Smooth muscle cell (in vitro differentiated cells): Measurements from ENCODE around the gene KIAA1755. TPM values are rescaled to one million over a fixed set of nuclear protein-coding genes. Genes with fewer than 3 reads are reported as not detected.

Experiments used
- DNase-seq: peaks from one replicate; lab custom pipeline; 2025; ENCODE audit not compliant: unreplicated experiment; lab: John Stamatoyannopoulos, UW
- H2AFZ ChIP-seq: fragments of 200-600 bp; sonication (generic); 2 replicates; pipeline ENCODE4 v1.6.0; 2016; ENCODE audit warnings: antibody characterized with exemption, low read depth, mild to moderate bottlenecking
- H3F3A ChIP-seq: fragments of 200-600 bp; sonication (generic); 2 replicates; pipeline ENCODE4 v1.6.0; 2017; ENCODE audit warnings: antibody characterized with exemption, low read depth
- H3K27ac ChIP-seq: fragments of 200-600 bp; sonication (generic); 2 replicates; pipeline ENCODE4 v1.5.1; 2016; ENCODE audit warnings: low read depth, mild to moderate bottlenecking
- H3K27me3 ChIP-seq: fragments of 200-600 bp; sonication (generic); 2 replicates; pipeline ENCODE4 v1.6.1; 2016; ENCODE audit warnings: low read depth, mild to moderate bottlenecking
- H3K36me3 ChIP-seq: fragments of 200-600 bp; sonication (generic); 2 replicates; pipeline ENCODE4 v1.5.1; 2016; ENCODE audit warnings: low read depth
- H3K4me1 ChIP-seq: fragments of 200-600 bp; sonication (generic); 2 replicates; pipeline ENCODE4 v1.5.1; 2016; ENCODE audit warnings: low read depth
- H3K4me2 ChIP-seq: fragments of 200-600 bp; sonication (generic); 2 replicates; pipeline ENCODE4 v1.6.0; 2016; ENCODE audit warnings: mild to moderate bottlenecking
- H3K4me3 ChIP-seq: fragments of 200-600 bp; sonication (generic); 2 replicates; pipeline ENCODE4 v1.5.1; 2016; ENCODE audit warnings: mild to moderate bottlenecking
- H3K79me2 ChIP-seq: fragments of 200-600 bp; sonication (generic); 2 replicates; pipeline ENCODE4 v1.6.0; 2016; ENCODE audit warnings: low read depth, mild to moderate bottlenecking
- H3K9ac ChIP-seq: fragments of 200-600 bp; sonication (generic); 2 replicates; pipeline ENCODE4 v1.6.0; 2016; ENCODE audit warnings: low read depth
- H3K9me3 ChIP-seq: fragments of 200-600 bp; sonication (generic); replicated peaks from 2 replicates; pipeline ENCODE4 v1.5.1; 2016; ENCODE audit warnings: low read depth
- H4K20me1 ChIP-seq: fragments of 200-600 bp; sonication (generic); 2 replicates; pipeline ENCODE4 v1.6.0; 2016; ENCODE audit warnings: low read depth
- WGBS: methylation state at CpG from one replicate; pipeline ENCODE4 v1.1.7; 2016; ENCODE audit warnings: low lambda C conversion rate; 5-methylcytosine and 5-hydroxymethylcytosine counted together
- polyA plus RNA-seq: library from polyadenylated mRNA; unstranded; fragments of >200 nt; fragmentation: Nextera tagmentation; extraction: Ambion mirVana; gene quantifications from 2 replicates; pipeline ENCODE4 v1.2.1, GENCODE V29; 2016
- total RNA-seq: library from RNA; depleted of rRNA; stranded (reverse); fragments of >200 nt; gene quantifications from 2 replicates; pipeline ENCODE4 v1.2.3, GENCODE V29; 2014
- TF ChIP-seq, protein P1 (sequence below): fragments of 200-600 bp; sonication (generic); IDR thresholded peaks from 2 replicates; pipeline ENCODE4 v1.5.1; 2017; ENCODE audit warnings: borderline replicate concordance, mild to moderate bottlenecking, antibody characterized with exemption; ENCODE audit not compliant: insufficient read depth, poor library complexity, severe bottlenecking

The KIAA1755 gene
- total and polyA plus RNA-seq, 2 experiments from 2014 or later = 0.17 TPM; not detected in 1

DNA sequence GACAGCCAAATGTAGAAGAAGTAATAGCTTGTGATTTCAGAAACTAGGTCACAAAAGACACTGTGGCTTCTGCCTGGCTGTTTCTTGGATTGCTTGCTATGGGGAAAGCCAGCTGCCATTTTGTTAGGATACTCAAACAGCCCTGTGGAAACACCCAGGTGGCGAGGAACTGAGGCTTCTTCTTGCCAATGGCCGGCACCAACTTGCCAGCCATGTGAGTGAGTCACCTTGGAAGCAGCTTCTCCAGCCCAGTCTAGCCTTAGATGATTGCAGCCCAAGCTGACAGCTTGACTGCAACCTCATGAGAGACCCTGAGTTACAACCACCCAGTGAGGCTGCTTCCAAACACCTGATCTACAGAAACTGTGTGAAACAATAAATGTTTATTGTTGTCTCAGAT is 11.9 kb upstream of the KIAA1755 start:
- no peaks in the 10 kb centered on the region for H3K27me3 ChIP-seq
- H3K9ac ChIP-seq = no peak overlapping the region
- no peak overlapping the region for H3K4me2 ChIP-seq
- H3K27ac ChIP-seq = no peak overlapping the region
- H3K79me2 ChIP-seq = no peaks in the 10 kb centered on the region
- H3K9me3 ChIP-seq = no peaks in the 10 kb centered on the region
- DNase-seq = no peak
- H4K20me1 ChIP-seq = no peaks in the 10 kb centered on the region
- TF ChIP-seq, protein P1, sequence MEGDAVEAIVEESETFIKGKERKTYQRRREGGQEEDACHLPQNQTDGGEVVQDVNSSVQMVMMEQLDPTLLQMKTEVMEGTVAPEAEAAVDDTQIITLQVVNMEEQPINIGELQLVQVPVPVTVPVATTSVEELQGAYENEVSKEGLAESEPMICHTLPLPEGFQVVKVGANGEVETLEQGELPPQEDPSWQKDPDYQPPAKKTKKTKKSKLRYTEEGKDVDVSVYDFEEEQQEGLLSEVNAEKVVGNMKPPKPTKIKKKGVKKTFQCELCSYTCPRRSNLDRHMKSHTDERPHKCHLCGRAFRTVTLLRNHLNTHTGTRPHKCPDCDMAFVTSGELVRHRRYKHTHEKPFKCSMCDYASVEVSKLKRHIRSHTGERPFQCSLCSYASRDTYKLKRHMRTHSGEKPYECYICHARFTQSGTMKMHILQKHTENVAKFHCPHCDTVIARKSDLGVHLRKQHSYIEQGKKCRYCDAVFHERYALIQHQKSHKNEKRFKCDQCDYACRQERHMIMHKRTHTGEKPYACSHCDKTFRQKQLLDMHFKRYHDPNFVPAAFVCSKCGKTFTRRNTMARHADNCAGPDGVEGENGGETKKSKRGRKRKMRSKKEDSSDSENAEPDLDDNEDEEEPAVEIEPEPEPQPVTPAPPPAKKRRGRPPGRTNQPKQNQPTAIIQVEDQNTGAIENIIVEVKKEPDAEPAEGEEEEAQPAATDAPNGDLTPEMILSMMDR = no peak
- no peaks in the 10 kb centered on the region for H3F3A ChIP-seq
- H3K4me3 ChIP-seq = no peak overlapping the region
- WGBS = 77% methylated on average over 2 of the region's 2 CpGs
- no peak overlapping the region for H2AFZ ChIP-seq
- H3K36me3 ChIP-seq = no peaks in the 10 kb centered on the region
- no peaks in the 10 kb centered on the region for H3K4me1 ChIP-seq

DNA sequence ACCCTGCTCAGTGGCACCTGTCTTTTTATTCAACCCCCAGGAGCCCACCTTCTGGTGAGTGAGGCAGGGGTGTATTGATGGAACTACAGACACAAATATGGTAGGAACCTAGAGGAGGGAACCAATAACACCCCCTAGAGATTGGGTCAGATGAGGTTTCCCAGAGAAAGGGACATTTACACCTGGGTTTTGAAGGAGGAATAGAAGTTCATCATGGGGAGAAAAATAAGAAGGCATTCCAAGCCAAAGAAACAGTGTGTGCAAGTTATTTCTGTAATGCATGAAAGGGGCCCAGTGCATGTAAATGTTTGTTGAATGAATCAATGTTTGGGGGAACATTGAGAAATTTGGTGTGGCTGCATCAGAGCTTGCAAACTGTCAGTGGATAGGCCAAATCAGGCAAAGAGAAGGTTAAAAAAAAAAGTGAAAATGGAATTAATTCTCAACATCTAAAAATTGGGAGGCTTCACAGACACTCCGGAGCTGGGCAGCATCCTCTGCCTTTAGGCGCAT is 11.1 kb upstream of the KIAA1755 start:
- Histone ChIP-seq H3K9me3 (no peaks in the 10 kb centered on the region), H3K4me2 (peak overlapping the region; percentile 36), H3K27ac (no peak overlapping the region), H4K20me1 (no peaks in the 10 kb centered on the region), H3K4me3 (no peak overlapping the region), H3K27me3 (no peaks in the 10 kb centered on the region), H3K9ac (no peak overlapping the region), H3K4me1 (no peaks in the 10 kb centered on the region), H3K79me2 (no peaks in the 10 kb centered on the region), H3F3A (no peaks in the 10 kb centered on the region), H2AFZ (no peak overlapping the region), H3K36me3 (no peaks in the 10 kb centered on the region)
- TF ChIP-seq, protein P1 = no peak
- WGBS = 96% methylated on average over 2 of the region's 2 CpGs
- DNase-seq = no peak

DNA sequence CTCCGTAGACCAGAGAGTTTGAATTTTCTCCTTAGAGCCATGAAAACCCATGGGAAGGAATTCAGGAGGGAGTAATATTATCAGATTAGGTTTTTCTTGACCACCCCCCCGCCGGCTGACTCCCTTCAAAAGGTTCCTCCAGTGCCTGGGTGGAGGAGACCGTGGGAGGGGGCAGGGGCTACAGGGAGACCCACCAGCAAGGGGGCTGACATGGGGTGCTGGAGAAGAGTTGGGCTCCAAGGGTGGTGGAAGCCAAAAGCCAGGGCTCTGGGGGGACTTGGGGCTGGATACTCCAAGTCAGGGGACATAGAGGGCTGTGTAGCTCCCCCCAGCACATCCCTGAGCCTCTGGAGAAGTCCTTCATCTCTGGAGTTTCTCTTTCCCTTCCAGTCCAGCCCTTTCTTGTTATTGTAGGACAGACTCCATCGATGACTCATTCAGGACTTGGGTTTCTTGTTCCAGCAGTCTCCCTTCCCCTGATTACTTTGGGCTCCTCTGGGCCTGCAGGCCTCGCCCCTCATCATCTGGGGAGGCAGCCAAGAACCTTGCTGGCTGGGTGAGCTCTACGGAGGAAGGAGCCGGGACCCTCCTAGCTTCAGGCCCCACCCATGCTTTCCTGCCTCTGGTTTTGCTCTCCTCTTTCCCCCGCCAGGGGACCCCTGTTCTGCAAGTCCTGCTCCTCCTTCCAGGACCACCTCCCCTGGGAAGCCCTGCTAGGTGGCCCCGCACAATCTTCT is 10.5 kb upstream of the KIAA1755 start:
- no peak overlapping the region for H3K27ac ChIP-seq
- peak overlapping the region; percentile 36 for H3K4me2 ChIP-seq
- H2AFZ ChIP-seq = no peak overlapping the region
- DNase-seq = no peak
- 80% methylated on average over 10 of the region's 10 CpGs for WGBS
- H3K36me3 ChIP-seq = no peaks in the 10 kb centered on the region
- H3K4me3 ChIP-seq = no peak overlapping the region
- no peaks in the 10 kb centered on the region for H3K9me3 ChIP-seq
- H3K4me1 ChIP-seq = no peaks in the 10 kb centered on the region
- no peaks in the 10 kb centered on the region for H3F3A ChIP-seq
- no peaks in the 10 kb centered on the region for H4K20me1 ChIP-seq
- peaks cover 4% of the 10 kb centered on the region for H3K27me3 ChIP-seq
- TF ChIP-seq, protein P1 = no peak
- H3K79me2 ChIP-seq = no peaks in the 10 kb centered on the region
- H3K9ac ChIP-seq = no peak overlapping the region

DNA sequence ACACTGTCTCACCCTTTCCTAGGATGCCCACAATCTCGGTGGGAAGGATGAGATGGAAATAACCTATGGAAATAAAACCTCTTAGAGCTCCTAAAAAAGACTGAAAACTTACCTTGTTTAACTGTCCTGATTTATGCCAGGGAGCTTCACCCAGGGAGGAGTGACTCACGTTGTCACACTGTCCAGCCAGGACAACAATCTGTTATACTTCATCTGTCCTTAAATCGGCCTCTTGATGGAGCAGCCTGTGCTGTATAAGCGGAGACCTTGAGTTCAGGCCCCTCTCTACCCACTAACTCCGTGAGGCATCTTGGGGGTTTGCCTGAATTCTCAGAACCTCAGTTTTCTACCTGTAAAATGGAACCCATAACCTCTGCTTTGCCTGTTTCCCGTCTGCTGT is 9.2 kb upstream of the KIAA1755 start:
- H3K9ac ChIP-seq = no peak overlapping the region
- DNase-seq = no peak
- H3K79me2 ChIP-seq = no peaks in the 10 kb centered on the region
- H3K36me3 ChIP-seq = no peaks in the 10 kb centered on the region
- no peak overlapping the region for H3K4me3 ChIP-seq
- H2AFZ ChIP-seq = no peak overlapping the region
- WGBS = 89% methylated on average over 6 of the region's 6 CpGs
- H3K27ac ChIP-seq = no peak overlapping the region
- H3K9me3 ChIP-seq = no peaks in the 10 kb centered on the region
- TF ChIP-seq, protein P1 = no peak
- peaks cover 6% of the 10 kb centered on the region for H3K27me3 ChIP-seq
- no peak overlapping the region for H3K4me2 ChIP-seq
- no peaks in the 10 kb centered on the region for H3K4me1 ChIP-seq
- H3F3A ChIP-seq = no peaks in the 10 kb centered on the region
- H4K20me1 ChIP-seq = no peaks in the 10 kb centered on the region
